ENCODE measurements around the gene KCNK6. TPM values are rescaled to one million over a fixed set of nuclear protein-coding genes. Genes with fewer than 3 reads are reported as not detected.

Gene KCNK6
- total RNA-seq, 1 donor from 2014 or later: 15.8 TPM

- Mint-ChIP-seq H3K27me3 (ENCODE audit: unreplicated experiment) (no peaks in the 10 kb centered on the region), H3K4me3 (ENCODE audit: unreplicated experiment) (no peak overlapping the region), H3K9me3 (ENCODE audit: unreplicated experiment) (no peaks in the 10 kb centered on the region), H3K36me3 (ENCODE audit: low read depth, unreplicated experiment) (peaks cover 7% of the 10 kb centered on the region), H3K27ac (ENCODE audit: unreplicated experiment) (no peak overlapping the region), H3K4me1 (ENCODE audit: unreplicated experiment) (peaks cover 11% of the 10 kb centered on the region)
- DNase-seq (ENCODE audit: low spot score): no peak
- no peak for TF ChIP-seq CTCF (IDR thresholded peaks at IDR 0.05; ENCODE audit: unreplicated experiment)
Measured at GRCh38 chr19:38285567-38285966, 34.1 kb upstream of the KCNK6 start.

- no peak overlapping the region for H3K4me3 Mint-ChIP-seq (ENCODE audit: unreplicated experiment)
- no peak for TF ChIP-seq CTCF (IDR thresholded peaks at IDR 0.05; ENCODE audit: unreplicated experiment)
- no peaks in the 10 kb centered on the region for H3K9me3 Mint-ChIP-seq (ENCODE audit: unreplicated experiment)
- no peak overlapping the region for H3K27ac Mint-ChIP-seq (ENCODE audit: unreplicated experiment)
- H3K4me1 Mint-ChIP-seq (ENCODE audit: unreplicated experiment): peaks cover 8% of the 10 kb centered on the region
- DNase-seq (ENCODE audit: low spot score): no peak
- peaks cover 13% of the 10 kb centered on the region for H3K36me3 Mint-ChIP-seq (ENCODE audit: low read depth, unreplicated experiment)
- H3K27me3 Mint-ChIP-seq (ENCODE audit: unreplicated experiment): peaks cover 3% of the 10 kb centered on the region
Measured at GRCh38 chr19:38287604-38288003, 32.0 kb upstream of the KCNK6 start.

GRCh38 chr19:38288123-38288855 lies 31.4 kb upstream of the KCNK6 start:
- Mint-ChIP-seq H3K27me3 (ENCODE audit: unreplicated experiment) (peaks cover 4% of the 10 kb centered on the region), H3K36me3 (ENCODE audit: low read depth, unreplicated experiment) (peaks cover 13% of the 10 kb centered on the region), H3K27ac (ENCODE audit: unreplicated experiment) (no peak overlapping the region), H3K4me1 (ENCODE audit: unreplicated experiment) (peaks cover 3% of the 10 kb centered on the region), H3K4me3 (ENCODE audit: unreplicated experiment) (no peak overlapping the region), H3K9me3 (ENCODE audit: unreplicated experiment) (no peaks in the 10 kb centered on the region)
- no peak for TF ChIP-seq CTCF (IDR thresholded peaks at IDR 0.05; ENCODE audit: unreplicated experiment)
- DNase-seq (ENCODE audit: low spot score): no peak

GRCh38 chr19:38289955-38290354 lies 29.7 kb upstream of the KCNK6 start:
- peaks cover 4% of the 10 kb centered on the region for H3K27me3 Mint-ChIP-seq (ENCODE audit: unreplicated experiment)
- no peak overlapping the region for H3K27ac Mint-ChIP-seq (ENCODE audit: unreplicated experiment)
- DNase-seq (ENCODE audit: low spot score): no peak
- peaks cover 13% of the 10 kb centered on the region for H3K36me3 Mint-ChIP-seq (ENCODE audit: low read depth, unreplicated experiment)
- H3K4me1 Mint-ChIP-seq (ENCODE audit: unreplicated experiment): no peaks in the 10 kb centered on the region
- H3K9me3 Mint-ChIP-seq (ENCODE audit: unreplicated experiment): no peaks in the 10 kb centered on the region
- no peak overlapping the region for H3K4me3 Mint-ChIP-seq (ENCODE audit: unreplicated experiment)
- TF ChIP-seq CTCF (IDR thresholded peaks at IDR 0.05; ENCODE audit: unreplicated experiment): no peak

- DNase-seq (ENCODE audit: low spot score): no peak
- Mint-ChIP-seq H3K36me3 (ENCODE audit: low read depth, unreplicated experiment) (peaks cover 13% of the 10 kb centered on the region), H3K4me1 (ENCODE audit: unreplicated experiment) (no peaks in the 10 kb centered on the region), H3K4me3 (ENCODE audit: unreplicated experiment) (peak overlapping the region; percentile 53), H3K27ac (ENCODE audit: unreplicated experiment) (no peak overlapping the region), H3K9me3 (ENCODE audit: unreplicated experiment) (no peaks in the 10 kb centered on the region), H3K27me3 (ENCODE audit: unreplicated experiment) (peaks cover 4% of the 10 kb centered on the region)
- TF ChIP-seq CTCF (IDR thresholded peaks at IDR 0.05; ENCODE audit: unreplicated experiment): no peak
Measured at GRCh38 chr19:38290631-38291147, 29.0 kb upstream of the KCNK6 start.
